HG02943 (cell line): ENCODE results near the gene GAS7.
"Not testable (repeated sequence)": the region's sequence is repeated elsewhere in the genome, so short reads cannot be mapped to it uniquely, and the experiment has no call there.

Source experiments
- ATAC-seq: cut with Tn5 transposase; IDR thresholded peaks from one replicate; pipeline ENCODE4 v1.9.1; 2021; ENCODE audit warnings: mild to moderate bottlenecking, low read depth, moderate library complexity; ENCODE audit not compliant: unreplicated experiment

GAS7 gene

GRCh38 chr17:10032118-10032852 is 166.1 kb downstream of the GAS7 start:
- ATAC-seq, result no peak

DNA sequence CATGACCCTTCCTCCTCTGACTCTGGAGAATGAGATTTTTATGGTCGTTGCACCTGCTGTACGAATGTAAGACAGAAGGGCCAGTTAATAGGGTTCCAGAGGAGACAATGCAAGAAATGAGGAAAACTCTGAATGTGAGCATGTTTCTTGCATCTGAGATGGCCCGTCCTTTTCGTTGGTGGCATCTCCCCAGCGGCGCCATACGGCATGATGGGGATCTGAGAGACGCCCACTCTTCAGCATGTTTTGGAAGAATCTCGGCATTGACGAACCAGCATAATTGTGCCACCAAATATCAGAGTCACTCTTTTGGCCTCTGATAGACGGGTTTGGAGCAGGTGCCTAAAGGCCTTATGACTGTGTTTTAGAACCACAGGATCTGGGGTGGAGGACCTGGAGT is 166.8 kb downstream of the GAS7 start:
- no peak for ATAC-seq

GRCh38 chr17:10031127-10031526 is 167.3 kb downstream of the GAS7 start:
- no peak for ATAC-seq

GRCh38 chr17:10029129-10029528 is 169.3 kb downstream of the GAS7 start:
- no peak for ATAC-seq

GRCh38 chr17:10025976-10026901 is 172.2 kb downstream of the GAS7 start:
- no peak for ATAC-seq

GRCh38 chr17:10025224-10025623 is 173.2 kb downstream of the GAS7 start:
- ATAC-seq, result no peak

DNA sequence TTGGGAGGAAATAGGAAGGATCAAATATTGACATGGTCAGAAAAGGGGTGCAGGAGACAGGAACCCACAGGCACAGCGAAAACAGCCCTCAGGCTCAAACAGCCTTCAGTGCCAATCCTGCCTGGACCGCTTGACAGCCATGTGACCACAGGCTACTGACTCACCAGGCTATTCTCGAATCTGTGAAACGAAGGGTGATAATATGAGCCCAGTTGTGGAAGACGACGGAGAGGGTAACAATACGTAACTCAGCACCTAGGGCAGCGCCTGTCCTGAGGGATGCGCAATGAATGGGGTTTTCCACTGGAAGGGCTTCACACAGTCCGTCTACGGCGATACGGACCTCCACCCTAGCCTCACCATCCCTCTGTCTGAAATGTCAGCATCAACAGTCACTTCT is 176.0 kb downstream of the GAS7 start:
- no peak for ATAC-seq

- ATAC-seq, result no peak
Measured at GRCh38 chr17:10021272-10021984, 177.0 kb downstream of the GAS7 start.

- ATAC-seq, result no peak
Measured at GRCh38 chr17:10019941-10020451, 178.4 kb downstream of the GAS7 start.

GRCh38 chr17:10018461-10018891 is 179.9 kb downstream of the GAS7 start:
- ATAC-seq, result no peak

GRCh38 chr17:10016958-10017570 is 181.3 kb downstream of the GAS7 start:
- ATAC-seq, result not testable (repeated sequence)

GRCh38 chr17:10013365-10014112 is 184.9 kb downstream of the GAS7 start:
- peak; percentile 65 for ATAC-seq

DNA sequence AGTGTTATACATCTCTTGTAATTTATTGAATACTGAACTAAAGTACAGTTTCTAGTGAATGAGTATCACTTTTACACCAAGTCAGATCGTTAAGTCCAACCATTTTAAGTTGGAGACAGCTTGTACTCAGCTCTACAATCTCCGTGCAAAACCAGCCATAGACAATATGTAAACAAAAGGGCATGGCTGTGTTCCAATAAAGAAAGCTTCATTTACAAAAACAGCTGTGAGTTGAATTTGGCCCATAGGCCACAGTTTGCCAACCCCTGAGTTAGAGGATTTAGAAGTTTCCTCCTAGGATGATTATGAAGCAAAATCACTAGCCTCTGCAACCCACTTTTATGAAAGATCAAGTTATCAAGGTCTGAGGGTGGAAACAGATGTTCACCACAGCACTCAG is 187.7 kb downstream of the GAS7 start:
- ATAC-seq, result no peak

DNA sequence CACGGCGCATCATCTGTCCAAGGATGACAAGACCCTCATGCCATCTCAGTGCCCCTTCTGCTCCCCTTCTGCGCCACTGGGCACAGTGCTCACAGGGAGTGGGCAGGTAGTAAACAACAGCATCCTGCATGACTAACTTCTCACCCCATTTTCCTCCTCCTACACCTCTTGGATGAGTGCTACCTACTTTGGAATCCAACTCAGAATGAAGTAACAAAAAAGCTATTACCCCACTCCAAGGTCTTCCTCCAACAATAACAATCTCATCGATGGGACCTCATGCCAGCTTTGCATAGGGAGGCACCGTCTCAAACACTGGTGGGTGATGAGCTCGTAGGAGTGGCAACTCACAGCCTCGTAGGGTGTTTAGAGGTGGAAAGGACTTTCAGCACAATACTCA is 194.7 kb downstream of the GAS7 start:
- no peak for ATAC-seq

DNA sequence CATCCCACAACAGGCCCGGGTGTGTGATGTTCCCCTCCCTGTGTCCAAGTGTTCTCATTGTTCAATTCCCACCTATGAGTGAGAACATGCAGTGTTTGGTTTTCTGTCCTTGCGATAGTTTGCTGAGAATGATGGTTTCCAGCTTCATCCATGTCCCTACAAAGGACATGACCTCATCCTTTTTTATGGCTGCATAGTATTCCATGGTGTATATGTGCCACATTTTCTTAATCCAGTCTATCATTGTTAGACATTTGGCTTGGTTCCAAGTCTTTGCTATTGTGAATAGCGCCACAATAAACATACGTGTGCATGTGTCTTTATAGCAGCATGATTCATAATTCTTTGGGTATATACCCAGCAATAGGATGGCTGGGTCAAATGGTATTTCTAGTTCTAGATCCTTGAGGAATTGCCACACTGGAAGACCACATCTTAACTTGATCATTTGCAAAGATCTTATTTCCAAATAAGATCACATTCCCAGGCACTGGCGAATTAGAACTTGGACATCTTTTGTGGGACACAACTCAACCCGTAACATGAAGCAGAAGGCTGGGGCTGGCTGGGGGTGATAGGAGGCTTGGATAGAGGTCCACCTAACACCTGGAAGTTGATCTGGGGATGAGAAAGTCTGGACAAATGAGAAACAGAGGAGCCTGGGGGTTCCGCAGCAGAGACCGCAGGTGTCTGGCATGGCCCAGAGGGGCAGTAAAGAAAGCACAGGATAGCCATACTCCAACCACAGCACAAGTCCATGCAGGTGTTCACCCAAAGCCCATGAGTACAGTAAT is 195.6 kb downstream of the GAS7 start:
- not testable (repeated sequence) for ATAC-seq

DNA sequence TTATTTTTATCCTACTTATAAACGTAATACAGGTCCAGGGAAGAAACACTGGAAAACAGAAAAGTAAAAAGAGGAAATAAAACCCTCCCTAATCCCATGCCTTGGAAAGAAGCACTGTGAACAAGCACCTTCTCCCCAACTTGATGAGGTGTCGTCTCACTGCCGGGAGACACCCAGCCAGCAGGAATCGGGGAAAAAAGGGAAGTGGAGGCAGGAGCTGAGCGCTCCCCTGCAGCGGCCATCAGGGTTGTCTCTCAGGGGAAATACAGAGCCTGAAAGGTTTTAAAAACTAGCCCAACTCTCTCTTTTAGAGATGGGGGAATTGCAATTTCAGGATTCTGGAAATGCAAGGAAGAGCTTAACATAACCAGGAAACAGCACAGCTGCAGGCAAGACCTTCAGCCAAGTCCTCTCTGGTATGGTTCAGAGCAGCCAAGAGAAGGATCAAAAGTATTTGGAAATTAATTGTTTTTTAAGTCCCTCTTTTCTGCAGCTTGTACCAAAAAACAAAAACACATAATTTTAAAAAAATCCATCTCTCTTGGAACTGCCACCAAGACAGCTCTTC is 197.0 kb downstream of the GAS7 start:
- no peak for ATAC-seq

GRCh38 chr17:9999919-10000695 is 198.3 kb downstream of the GAS7 start:
- ATAC-seq, result no peak

DNA sequence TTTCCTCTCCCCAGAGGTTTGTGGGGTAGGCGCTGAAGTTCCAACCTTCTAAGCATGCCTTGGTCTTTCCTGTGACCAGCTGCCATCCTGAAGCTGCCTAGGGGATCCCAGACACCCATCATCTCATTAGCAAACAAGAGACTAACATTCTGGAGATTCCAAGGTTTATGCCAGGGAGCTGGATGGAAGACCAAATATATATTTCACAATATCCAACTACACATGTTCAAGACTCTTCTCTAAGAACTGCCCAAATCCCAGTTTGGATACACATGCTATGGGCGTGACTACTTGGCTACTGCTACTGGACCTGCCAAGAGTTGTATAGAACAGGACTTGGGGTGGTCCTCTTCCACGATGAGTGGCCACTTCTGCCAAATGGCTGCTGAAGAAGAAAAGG is 200.3 kb downstream of the GAS7 start:
- no peak for ATAC-seq
